ENCODE results near the gene FAM83G. TPM values are rescaled to one million over a fixed set of nuclear protein-coding genes. Genes with fewer than 3 reads are reported as not detected.
A peak's percentile ranks its signal among the peaks of the same experiment; 100 is the strongest.

Gene FAM83G
- total RNA-seq, 1 experiment from 2014 or later: 31.4 TPM

DNA sequence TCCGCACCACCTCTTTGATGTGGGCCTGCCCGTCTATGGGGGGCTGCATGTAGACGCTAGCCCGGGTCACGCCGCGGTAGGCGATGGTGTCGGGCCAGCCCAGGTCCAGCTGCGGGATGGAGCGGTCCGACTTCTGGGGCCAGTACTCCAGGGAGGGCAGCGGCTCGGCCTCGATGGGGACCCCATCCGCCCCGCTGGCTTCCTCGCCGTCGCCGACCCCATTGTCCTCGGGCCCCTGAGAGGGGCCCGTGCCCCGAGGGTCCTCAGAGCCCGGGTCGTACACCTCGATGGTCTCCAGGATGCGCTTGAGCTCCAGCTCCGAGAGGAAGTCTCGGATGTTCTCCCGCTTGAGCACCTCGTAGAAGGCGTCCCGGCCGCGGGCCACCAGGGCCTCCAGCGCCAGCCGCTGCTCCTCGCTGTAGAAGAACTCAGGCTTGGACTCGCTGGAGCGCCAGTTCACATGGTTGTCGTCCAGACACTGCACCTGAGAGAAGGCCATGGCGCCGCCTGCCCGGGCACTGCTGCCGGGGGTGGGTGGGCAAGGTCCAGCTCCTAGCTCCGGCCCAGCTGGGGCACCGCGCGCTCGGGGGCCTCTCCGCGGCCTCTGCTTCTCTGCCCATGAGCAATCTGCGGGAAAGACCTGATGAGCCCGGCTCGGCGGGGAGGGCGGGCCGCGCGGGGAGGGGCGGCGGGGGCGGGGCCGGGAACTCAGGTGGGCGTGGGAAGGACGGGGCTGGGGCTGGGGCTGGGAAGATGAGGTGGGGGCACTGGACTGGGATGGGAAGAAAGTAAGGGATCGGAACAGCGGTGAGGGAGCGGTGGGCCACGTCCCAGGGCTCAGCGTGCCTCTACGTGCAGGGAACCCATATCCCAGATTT, 782 bp downstream of the FAM83G start:
- Mint-ChIP-seq H3K4me3 (peak overlapping the region; percentile 87), H3K36me3 (peaks cover 8% of the 10 kb centered on the region; the same call in 1 of the 2 replicates), H3K4me1 (peaks cover 20% of the 10 kb centered on the region), H3K27me3 (ENCODE audit: low read depth) (no peaks in the 10 kb centered on the region; the same call in 1 of the 2 replicates), H3K27ac (peak overlapping the region; percentile 90; the same call in 1 of the 2 replicates), H3K9me3 (peaks cover 11% of the 10 kb centered on the region)
- ATAC-seq: peak; percentile 68
- ChIA-PET CTCF (interaction anchor here (0.6 to 3.3 kb wide), 3 partner anchors 10 to 252 kb away, joined by 4 to 20 read pairs (median 4); no protein-coding TSS in a partner anchor), POLR2A (interaction anchor here (0.6 to 1.2 kb wide), 2 partner anchors 37 to 145 kb away, joined by 3 to 6 read pairs; partner anchors contain the start of gene PRPSAP2)
- peak; percentile 62 for DNase-seq (ENCODE audit: low spot score)
- TF ChIP-seq, protein P1, sequence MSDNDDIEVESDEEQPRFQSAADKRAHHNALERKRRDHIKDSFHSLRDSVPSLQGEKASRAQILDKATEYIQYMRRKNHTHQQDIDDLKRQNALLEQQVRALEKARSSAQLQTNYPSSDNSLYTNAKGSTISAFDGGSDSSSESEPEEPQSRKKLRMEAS (CRISPR knock-in tag; IDR thresholded peaks at IDR 0.05): 0 out of 2 replicates have a peak, but pooled peaks have one; percentile 16
- TF ChIP-seq, protein P2, sequence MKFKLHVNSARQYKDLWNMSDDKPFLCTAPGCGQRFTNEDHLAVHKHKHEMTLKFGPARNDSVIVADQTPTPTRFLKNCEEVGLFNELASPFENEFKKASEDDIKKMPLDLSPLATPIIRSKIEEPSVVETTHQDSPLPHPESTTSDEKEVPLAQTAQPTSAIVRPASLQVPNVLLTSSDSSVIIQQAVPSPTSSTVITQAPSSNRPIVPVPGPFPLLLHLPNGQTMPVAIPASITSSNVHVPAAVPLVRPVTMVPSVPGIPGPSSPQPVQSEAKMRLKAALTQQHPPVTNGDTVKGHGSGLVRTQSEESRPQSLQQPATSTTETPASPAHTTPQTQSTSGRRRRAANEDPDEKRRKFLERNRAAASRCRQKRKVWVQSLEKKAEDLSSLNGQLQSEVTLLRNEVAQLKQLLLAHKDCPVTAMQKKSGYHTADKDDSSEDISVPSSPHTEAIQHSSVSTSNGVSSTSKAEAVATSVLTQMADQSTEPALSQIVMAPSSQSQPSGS (CRISPR knock-in tag; IDR thresholded peaks at IDR 0.05; ENCODE audit: borderline replicate concordance, low read depth): no peak
- TF ChIP-seq, protein P3, sequence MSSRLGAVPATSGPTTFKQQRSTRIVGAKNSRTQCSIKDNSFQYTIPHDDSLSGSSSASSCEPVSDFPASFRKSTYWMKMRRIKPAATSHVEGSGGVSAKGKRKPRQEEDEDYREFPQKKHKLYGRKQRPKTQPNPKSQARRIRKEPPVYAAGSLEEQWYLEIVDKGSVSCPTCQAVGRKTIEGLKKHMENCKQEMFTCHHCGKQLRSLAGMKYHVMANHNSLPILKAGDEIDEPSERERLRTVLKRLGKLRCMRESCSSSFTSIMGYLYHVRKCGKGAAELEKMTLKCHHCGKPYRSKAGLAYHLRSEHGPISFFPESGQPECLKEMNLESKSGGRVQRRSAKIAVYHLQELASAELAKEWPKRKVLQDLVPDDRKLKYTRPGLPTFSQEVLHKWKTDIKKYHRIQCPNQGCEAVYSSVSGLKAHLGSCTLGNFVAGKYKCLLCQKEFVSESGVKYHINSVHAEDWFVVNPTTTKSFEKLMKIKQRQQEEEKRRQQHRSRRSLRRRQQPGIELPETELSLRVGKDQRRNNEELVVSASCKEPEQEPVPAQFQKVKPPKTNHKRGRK (CRISPR knock-in tag; IDR thresholded peaks at IDR 0.05; ENCODE audit: borderline replicate concordance): no peak
- no peak for TF ChIP-seq IRF2 (CRISPR knock-in tag; IDR thresholded peaks at IDR 0.05; ENCODE audit: borderline replicate concordance, low read depth)
- TF ChIP-seq, protein P4, sequence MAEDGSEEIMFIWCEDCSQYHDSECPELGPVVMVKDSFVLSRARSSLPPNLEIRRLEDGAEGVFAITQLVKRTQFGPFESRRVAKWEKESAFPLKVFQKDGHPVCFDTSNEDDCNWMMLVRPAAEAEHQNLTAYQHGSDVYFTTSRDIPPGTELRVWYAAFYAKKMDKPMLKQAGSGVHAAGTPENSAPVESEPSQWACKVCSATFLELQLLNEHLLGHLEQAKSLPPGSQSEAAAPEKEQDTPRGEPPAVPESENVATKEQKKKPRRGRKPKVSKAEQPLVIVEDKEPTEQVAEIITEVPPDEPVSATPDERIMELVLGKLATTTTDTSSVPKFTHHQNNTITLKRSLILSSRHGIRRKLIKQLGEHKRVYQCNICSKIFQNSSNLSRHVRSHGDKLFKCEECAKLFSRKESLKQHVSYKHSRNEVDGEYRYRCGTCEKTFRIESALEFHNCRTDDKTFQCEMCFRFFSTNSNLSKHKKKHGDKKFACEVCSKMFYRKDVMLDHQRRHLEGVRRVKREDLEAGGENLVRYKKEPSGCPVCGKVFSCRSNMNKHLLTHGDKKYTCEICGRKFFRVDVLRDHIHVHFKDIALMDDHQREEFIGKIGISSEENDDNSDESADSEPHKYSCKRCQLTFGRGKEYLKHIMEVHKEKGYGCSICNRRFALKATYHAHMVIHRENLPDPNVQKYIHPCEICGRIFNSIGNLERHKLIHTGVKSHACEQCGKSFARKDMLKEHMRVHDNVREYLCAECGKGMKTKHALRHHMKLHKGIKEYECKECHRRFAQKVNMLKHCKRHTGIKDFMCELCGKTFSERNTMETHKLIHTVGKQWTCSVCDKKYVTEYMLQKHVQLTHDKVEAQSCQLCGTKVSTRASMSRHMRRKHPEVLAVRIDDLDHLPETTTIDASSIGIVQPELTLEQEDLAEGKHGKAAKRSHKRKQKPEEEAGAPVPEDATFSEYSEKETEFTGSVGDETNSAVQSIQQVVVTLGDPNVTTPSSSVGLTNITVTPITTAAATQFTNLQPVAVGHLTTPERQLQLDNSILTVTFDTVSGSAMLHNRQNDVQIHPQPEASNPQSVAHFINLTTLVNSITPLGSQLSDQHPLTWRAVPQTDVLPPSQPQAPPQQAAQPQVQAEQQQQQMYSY (CRISPR knock-in tag; IDR thresholded peaks at IDR 0.05): peak; percentile 61; the same call in 1 of the 2 replicates
- TF ChIP-seq, protein P5, sequence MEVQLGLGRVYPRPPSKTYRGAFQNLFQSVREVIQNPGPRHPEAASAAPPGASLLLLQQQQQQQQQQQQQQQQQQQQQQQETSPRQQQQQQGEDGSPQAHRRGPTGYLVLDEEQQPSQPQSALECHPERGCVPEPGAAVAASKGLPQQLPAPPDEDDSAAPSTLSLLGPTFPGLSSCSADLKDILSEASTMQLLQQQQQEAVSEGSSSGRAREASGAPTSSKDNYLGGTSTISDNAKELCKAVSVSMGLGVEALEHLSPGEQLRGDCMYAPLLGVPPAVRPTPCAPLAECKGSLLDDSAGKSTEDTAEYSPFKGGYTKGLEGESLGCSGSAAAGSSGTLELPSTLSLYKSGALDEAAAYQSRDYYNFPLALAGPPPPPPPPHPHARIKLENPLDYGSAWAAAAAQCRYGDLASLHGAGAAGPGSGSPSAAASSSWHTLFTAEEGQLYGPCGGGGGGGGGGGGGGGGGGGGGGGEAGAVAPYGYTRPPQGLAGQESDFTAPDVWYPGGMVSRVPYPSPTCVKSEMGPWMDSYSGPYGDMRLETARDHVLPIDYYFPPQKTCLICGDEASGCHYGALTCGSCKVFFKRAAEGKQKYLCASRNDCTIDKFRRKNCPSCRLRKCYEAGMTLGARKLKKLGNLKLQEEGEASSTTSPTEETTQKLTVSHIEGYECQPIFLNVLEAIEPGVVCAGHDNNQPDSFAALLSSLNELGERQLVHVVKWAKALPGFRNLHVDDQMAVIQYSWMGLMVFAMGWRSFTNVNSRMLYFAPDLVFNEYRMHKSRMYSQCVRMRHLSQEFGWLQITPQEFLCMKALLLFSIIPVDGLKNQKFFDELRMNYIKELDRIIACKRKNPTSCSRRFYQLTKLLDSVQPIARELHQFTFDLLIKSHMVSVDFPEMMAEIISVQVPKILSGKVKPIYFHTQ (CRISPR knock-in tag; IDR thresholded peaks at IDR 0.05): no peak
- TF ChIP-seq, protein P6, sequence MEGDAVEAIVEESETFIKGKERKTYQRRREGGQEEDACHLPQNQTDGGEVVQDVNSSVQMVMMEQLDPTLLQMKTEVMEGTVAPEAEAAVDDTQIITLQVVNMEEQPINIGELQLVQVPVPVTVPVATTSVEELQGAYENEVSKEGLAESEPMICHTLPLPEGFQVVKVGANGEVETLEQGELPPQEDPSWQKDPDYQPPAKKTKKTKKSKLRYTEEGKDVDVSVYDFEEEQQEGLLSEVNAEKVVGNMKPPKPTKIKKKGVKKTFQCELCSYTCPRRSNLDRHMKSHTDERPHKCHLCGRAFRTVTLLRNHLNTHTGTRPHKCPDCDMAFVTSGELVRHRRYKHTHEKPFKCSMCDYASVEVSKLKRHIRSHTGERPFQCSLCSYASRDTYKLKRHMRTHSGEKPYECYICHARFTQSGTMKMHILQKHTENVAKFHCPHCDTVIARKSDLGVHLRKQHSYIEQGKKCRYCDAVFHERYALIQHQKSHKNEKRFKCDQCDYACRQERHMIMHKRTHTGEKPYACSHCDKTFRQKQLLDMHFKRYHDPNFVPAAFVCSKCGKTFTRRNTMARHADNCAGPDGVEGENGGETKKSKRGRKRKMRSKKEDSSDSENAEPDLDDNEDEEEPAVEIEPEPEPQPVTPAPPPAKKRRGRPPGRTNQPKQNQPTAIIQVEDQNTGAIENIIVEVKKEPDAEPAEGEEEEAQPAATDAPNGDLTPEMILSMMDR (IDR thresholded peaks at IDR 0.05): no peak
- TF ChIP-seq, protein P7, sequence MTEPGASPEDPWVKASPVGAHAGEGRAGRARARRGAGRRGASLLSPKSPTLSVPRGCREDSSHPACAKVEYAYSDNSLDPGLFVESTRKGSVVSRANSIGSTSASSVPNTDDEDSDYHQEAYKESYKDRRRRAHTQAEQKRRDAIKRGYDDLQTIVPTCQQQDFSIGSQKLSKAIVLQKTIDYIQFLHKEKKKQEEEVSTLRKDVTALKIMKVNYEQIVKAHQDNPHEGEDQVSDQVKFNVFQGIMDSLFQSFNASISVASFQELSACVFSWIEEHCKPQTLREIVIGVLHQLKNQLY (CRISPR knock-in tag; IDR thresholded peaks at IDR 0.05): no peak
- TF ChIP-seq NFATC4 (CRISPR knock-in tag; IDR thresholded peaks at IDR 0.05): no peak
- no peak for TF ChIP-seq ETV6 (CRISPR knock-in tag; IDR thresholded peaks at IDR 0.05)
- TF ChIP-seq, protein P8, sequence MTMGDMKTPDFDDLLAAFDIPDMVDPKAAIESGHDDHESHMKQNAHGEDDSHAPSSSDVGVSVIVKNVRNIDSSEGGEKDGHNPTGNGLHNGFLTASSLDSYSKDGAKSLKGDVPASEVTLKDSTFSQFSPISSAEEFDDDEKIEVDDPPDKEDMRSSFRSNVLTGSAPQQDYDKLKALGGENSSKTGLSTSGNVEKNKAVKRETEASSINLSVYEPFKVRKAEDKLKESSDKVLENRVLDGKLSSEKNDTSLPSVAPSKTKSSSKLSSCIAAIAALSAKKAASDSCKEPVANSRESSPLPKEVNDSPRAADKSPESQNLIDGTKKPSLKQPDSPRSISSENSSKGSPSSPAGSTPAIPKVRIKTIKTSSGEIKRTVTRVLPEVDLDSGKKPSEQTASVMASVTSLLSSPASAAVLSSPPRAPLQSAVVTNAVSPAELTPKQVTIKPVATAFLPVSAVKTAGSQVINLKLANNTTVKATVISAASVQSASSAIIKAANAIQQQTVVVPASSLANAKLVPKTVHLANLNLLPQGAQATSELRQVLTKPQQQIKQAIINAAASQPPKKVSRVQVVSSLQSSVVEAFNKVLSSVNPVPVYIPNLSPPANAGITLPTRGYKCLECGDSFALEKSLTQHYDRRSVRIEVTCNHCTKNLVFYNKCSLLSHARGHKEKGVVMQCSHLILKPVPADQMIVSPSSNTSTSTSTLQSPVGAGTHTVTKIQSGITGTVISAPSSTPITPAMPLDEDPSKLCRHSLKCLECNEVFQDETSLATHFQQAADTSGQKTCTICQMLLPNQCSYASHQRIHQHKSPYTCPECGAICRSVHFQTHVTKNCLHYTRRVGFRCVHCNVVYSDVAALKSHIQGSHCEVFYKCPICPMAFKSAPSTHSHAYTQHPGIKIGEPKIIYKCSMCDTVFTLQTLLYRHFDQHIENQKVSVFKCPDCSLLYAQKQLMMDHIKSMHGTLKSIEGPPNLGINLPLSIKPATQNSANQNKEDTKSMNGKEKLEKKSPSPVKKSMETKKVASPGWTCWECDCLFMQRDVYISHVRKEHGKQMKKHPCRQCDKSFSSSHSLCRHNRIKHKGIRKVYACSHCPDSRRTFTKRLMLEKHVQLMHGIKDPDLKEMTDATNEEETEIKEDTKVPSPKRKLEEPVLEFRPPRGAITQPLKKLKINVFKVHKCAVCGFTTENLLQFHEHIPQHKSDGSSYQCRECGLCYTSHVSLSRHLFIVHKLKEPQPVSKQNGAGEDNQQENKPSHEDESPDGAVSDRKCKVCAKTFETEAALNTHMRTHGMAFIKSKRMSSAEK (CRISPR knock-in tag; IDR thresholded peaks at IDR 0.05; ENCODE audit: borderline replicate concordance): no peak
- TF ChIP-seq, protein P9, sequence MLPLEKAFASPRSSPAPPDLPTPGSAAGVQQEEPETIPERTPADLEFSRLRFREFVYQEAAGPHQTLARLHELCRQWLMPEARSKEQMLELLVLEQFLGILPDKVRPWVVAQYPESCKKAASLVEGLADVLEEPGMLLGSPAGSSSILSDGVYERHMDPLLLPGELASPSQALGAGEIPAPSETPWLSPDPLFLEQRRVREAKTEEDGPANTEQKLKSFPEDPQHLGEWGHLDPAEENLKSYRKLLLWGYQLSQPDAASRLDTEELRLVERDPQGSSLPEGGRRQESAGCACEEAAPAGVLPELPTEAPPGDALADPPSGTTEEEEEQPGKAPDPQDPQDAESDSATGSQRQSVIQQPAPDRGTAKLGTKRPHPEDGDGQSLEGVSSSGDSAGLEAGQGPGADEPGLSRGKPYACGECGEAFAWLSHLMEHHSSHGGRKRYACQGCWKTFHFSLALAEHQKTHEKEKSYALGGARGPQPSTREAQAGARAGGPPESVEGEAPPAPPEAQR (CRISPR knock-in tag; IDR thresholded peaks at IDR 0.05): no peak
- peak; percentile 20; the same call in 1 of the 2 replicates for TF ChIP-seq GABPB1 (CRISPR knock-in tag; IDR thresholded peaks at IDR 0.05)
- TF ChIP-seq OVOL2 (CRISPR knock-in tag; IDR thresholded peaks at IDR 0.05; ENCODE audit: borderline replicate concordance): no peak
- TF ChIP-seq RORB (CRISPR knock-in tag; IDR thresholded peaks at IDR 0.05): no peak
- TF ChIP-seq ZNF396 (CRISPR knock-in tag; IDR thresholded peaks at IDR 0.05; ENCODE audit: borderline replicate concordance): no peak
